HG02885 (cell line): Measurements from ENCODE around the gene PARK7.
A peak's percentile ranks its signal among the peaks of the same experiment; 100 is the strongest.
"Not testable (repeated sequence)": the region's sequence is repeated elsewhere in the genome, so short reads cannot be mapped to it uniquely, and the experiment has no call there.

Source experiments
- ATAC-seq: cut with Tn5 transposase; IDR thresholded peaks from one replicate; pipeline ENCODE4 v1.9.1; 2021; ENCODE audit warnings: mild to moderate bottlenecking; ENCODE audit not compliant: unreplicated experiment, poor library complexity

Gene PARK7

DNA sequence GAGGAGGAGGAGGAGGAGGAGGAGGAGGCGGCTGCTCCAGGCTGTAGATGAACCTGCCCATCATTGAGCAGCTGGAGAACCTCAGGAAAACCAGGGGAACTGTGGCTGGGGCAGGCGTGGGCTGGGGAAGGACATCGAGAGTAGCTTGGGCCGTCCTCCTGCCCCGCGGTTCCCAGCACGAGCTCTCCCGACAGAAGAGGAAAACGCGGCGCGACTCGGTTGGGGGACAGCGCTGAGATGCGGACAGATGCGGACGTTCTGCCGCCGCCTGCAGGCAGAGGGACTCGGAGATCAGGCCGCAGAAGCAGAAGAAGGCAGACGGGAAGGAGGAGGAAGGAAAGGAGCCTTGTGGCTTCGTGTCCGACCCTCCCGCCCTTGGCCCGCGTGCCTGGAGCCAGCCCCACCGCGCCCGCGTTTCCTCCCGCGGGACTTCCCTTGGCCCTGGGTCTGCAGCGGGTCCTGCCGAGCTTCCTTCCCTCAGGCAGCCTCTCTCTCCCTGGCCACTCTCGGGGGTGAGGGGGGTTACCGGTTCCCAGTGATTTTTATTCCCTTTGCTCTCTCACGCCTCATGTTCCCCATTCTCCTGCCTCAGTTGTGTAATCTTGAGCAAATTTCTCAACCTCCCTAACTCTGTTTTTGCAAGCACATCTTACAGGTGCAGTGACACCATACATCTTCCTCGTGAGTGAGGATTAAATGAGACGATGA lies 19.1 kb upstream of the PARK7 start:
- no peak for ATAC-seq

GRCh38 chr1:7943251-7943650 lies 18.3 kb upstream of the PARK7 start:
- no peak for ATAC-seq

GRCh38 chr1:7948960-7949359 lies 12.6 kb upstream of the PARK7 start:
- ATAC-seq: no peak

DNA sequence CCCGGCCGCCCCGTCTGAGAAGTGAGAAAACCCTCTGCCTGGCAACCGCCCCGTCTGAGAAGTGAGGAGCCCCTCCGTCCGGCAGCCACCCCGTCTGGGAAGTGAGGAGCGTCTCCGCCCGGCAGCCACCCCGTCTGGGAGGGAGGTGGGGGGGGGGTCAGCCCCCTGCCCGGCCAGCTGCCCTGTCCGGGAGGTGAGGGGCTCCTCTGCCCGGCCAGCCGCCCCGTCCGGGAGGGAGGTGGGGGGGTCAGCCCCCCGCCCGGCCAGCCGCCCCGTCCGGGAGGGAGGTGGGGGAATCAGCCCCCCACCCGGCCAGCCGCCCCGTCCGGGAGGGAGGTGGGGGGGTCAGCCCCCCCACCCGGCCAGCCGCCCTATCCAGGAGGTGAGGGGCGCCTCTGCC lies 8.7 kb upstream of the PARK7 start:
- ATAC-seq: not testable (repeated sequence)

DNA sequence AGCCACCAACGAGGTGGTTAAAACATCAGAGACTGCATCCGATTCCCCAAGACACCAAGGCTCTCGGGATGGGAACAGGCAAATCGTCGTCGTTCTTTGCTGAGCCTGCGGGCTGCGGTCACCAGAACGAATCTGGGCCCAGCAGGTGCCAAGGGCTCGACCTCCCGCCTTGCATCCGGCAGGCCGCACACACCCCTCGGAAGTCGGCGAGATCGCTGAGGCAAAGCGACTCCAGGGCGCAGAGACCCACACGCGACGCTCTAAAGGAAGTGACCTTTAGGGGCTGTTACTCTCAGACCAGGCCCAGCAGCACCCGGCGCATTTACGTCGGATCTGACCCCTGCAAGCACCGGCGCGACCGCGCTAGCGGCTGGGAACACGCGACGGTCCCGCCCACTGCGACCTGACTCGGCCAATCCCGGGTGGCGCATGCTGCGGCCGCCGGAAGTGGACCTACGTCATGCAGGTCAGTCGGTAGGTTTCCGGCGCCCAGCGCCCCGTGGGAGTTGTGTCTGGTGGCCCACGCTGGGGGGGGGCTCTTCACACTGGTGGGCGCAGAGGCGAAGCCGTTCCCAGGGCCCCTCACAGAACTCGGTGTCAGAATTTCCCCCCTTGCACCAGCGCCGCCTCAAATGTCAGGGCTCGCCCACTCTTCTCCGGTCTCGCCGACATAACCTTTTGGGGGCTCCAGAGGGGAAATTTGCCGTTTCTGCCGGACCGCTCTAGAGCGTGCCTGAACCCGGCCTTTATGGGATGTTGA lies 7.5 kb upstream of the PARK7 start:
- peak; percentile 96 for ATAC-seq

GRCh38 chr1:7954683-7955082 lies 6.8 kb upstream of the PARK7 start:
- ATAC-seq: no peak

DNA sequence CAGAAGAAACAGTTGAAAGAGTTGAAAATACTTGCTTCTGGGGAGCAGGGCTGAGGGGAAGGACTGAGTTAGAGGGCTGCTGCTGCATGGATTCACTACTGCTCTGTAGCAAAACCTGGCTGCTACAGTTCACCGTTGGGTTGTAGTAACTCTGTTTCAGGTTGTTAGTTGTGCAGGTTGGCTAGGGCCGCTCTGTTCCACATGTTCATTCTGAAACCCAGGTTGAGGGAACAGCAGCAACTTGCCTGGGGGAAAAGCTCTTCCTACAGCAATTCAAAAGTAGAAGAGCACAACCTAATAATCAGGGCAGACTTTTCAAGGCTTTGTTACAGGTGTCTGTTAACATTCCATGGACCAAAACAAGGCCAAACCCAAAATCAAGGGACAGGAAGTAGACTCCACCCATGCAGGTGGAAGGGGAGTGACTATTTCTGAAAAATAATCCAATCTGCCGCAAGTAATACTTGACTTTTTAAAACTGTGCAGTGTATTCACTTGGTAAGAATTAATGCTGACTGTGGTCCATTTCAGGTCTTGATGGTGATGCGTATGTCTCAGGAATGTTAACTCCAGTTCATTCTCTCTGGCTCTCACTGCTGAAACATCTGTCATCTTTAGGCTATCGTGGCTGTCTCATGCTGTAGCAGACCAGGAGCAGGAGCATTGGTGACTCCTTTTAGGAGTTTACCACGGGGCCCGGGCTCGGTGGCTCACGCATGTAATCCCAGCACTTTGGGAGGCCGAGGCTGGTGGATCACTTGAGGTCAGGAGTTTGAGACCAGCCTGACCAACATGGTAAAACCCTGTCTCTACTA lies 5.1 kb upstream of the PARK7 start:
- no peak for ATAC-seq

DNA sequence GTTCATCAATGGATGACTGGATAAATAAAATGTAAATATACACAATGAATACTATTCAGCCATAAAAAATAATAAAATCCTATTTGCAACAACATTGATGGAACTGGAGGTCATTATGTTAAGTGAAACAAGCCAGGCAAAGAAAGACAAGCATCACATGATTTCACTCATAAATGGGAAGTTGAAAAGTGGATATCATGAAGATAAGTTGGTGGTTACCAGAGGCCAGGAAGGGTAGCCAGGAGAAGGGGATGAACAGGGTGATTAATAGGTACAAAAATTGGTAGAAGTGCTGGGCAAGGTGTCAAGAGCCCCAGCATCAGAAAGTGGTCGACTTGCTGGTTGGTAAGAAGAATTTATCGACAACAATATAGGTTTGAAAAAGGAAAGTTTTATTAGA lies 1.3 kb upstream of the PARK7 start:
- ATAC-seq: no peak

GRCh38 chr1:7960867-7961215 lies 670 bp upstream of the PARK7 start:
- ATAC-seq: no peak

DNA sequence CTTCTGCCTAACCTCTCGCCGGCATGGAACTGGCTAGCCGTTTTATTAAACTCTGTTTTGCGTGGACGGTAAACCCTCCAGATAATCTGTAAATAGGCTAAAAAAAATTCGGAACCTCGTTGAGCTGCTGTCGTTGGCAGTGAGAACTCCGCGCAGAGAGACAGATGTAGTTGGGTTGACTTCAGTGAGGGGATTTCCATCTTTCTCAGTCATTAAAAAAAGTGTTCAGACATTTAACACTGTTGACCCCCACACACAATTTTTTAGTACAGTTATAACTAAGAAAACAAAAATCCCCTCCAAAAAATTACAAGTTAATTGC lies 464 bp downstream of the PARK7 start:
- peak; percentile 1 for ATAC-seq

- ATAC-seq: no peak
Measured at GRCh38 chr1:7962636-7963377, 1.3 kb downstream of the PARK7 start.

DNA sequence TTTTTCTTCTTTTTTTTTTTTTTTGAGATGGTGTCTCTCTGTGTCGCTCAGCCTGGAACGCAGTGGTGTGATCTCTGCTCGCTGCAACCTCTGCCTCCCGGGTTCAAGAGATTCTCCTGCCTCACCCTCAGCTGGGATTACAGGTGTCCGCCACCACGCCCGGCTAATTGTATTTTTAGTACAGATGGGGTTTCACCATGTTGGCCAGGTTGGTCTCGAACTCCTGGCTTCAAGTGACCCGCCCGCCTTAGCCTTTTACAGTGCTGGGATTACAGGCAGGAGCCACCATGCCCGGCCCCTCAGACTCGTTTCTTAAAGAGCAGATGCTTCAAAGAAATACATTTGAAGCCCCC lies 1.8 kb downstream of the PARK7 start:
- ATAC-seq: not testable (repeated sequence)

GRCh38 chr1:7963841-7964240 lies 2.3 kb downstream of the PARK7 start:
- ATAC-seq: not testable (repeated sequence)

DNA sequence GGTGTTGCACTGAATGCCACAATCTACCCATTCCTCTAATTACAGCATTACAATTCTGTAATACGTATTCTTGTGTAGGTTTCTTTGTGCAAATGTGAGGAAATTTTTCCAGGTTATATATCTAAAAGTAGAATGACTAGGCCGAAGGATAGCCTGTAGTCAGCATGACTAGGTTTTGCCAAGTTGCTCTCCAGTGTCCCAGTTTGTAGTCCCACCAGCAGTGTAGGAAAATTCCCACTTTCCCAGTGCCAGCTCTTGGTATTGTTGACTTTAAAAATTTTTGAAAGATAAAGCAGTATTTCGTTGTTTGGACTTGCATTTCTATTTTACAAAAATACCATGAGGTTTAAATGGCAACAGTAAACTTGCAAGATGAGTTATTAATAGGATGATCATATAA lies 3.0 kb downstream of the PARK7 start:
- ATAC-seq: no peak

GRCh38 chr1:7967196-7967595 lies 5.7 kb downstream of the PARK7 start:
- no peak for ATAC-seq

GRCh38 chr1:7967651-7968050 lies 6.1 kb downstream of the PARK7 start:
- no peak for ATAC-seq

GRCh38 chr1:7970246-7970645 lies 8.7 kb downstream of the PARK7 start:
- no peak for ATAC-seq

- no peak for ATAC-seq
Measured at GRCh38 chr1:7971024-7971423, 9.5 kb downstream of the PARK7 start.

GRCh38 chr1:7972285-7972684 lies 10.8 kb downstream of the PARK7 start:
- no peak for ATAC-seq

DNA sequence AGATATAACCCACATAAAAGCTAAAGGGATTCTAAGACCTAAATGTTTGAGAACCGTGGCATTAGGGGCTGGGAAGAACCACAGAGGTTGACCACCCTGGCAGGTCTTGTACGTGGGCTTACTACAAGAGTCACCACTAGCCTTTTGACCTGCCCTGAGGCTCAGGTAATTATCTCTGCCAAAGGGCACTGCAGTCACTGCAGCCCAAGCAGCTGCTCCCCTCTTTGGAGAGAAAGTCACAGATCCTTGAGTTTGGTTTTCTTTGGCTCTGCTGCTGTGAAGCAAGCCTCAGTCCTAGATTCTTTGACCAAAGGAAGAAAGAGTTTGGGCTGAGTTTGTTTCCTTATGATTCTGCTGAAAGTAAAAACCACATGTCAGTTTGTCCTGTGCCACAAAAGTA lies 11.6 kb downstream of the PARK7 start:
- ATAC-seq: no peak
